Activated CD4-positive, CD25-positive, alpha-beta regulatory T cell treated with anti-CD3 and anti-CD28 coated beads, Interleukin-2, amount 50 U/mL, for 16 hours (primary cell): ENCODE measurements around the gene PPARG.
"Not testable (repeated sequence)": the region's sequence is repeated elsewhere in the genome, so short reads cannot be mapped to it uniquely, and the experiment has no call there.

Experiments used
- DNase-seq: peaks from one replicate; pipeline ENCODE4 v3.0.0-alpha.2; 2020; ENCODE audit warnings: low read depth, low spot score

The PPARG gene

GRCh38 chr3:12279591-12280326 lies 9.1 kb upstream of the PPARG start:
- DNase-seq, result no peak

- no peak for DNase-seq
Observed at GRCh38 chr3:12280357-12280806, 8.5 kb upstream of the PPARG start.

- no peak for DNase-seq
Observed at GRCh38 chr3:12284591-12284990, 4.3 kb upstream of the PPARG start.

- no peak for DNase-seq
Observed at GRCh38 chr3:12285003-12285555, 3.8 kb upstream of the PPARG start.

- not testable (repeated sequence) for DNase-seq
Observed at GRCh38 chr3:12285779-12286178, 3.1 kb upstream of the PPARG start.

GRCh38 chr3:12286504-12286903 lies 2.4 kb upstream of the PPARG start:
- DNase-seq, result no peak

GRCh38 chr3:12286927-12287726 lies 1.7 kb upstream of the PPARG start:
- no peak for DNase-seq

GRCh38 chr3:12287727-12288181 lies 1.1 kb upstream of the PPARG start:
- no peak for DNase-seq

- no peak for DNase-seq
Observed at GRCh38 chr3:12289524-12289923, 654 bp downstream of the PPARG start.

- no peak for DNase-seq
Observed at GRCh38 chr3:12292770-12293169, 3.9 kb downstream of the PPARG start.

GRCh38 chr3:12294885-12295580 lies 6.2 kb downstream of the PPARG start:
- no peak for DNase-seq

GRCh38 chr3:12296511-12296910 lies 7.6 kb downstream of the PPARG start:
- no peak for DNase-seq

- DNase-seq, result no peak
Observed at GRCh38 chr3:12299026-12299425, 10.2 kb downstream of the PPARG start.

- DNase-seq, result no peak
Observed at GRCh38 chr3:12300137-12300536, 11.3 kb downstream of the PPARG start.

GRCh38 chr3:12301031-12301430 lies 12.2 kb downstream of the PPARG start:
- DNase-seq, result no peak

GRCh38 chr3:12301513-12301912 lies 12.6 kb downstream of the PPARG start:
- DNase-seq, result no peak

GRCh38 chr3:12302564-12302963 lies 13.7 kb downstream of the PPARG start:
- no peak for DNase-seq

- no peak for DNase-seq
Observed at GRCh38 chr3:12303534-12303933, 14.7 kb downstream of the PPARG start.

- DNase-seq, result no peak
Observed at GRCh38 chr3:12303993-12304392, 15.1 kb downstream of the PPARG start.

- DNase-seq, result no peak
Observed at GRCh38 chr3:12307136-12307535, 18.3 kb downstream of the PPARG start.

GRCh38 chr3:12308517-12308916 lies 19.6 kb downstream of the PPARG start:
- DNase-seq, result no peak

GRCh38 chr3:12309716-12310115 lies 20.8 kb downstream of the PPARG start:
- DNase-seq, result no peak
